Activated T-cell treated with anti-CD3 and anti-CD28 coated beads for 24 hours (primary cell): ENCODE results near the gene NQO1.
"Not testable (repeated sequence)": the region's sequence is repeated elsewhere in the genome, so short reads cannot be mapped to it uniquely, and the experiment has no call there.

Source experiments
- DNase-seq: peaks from one replicate; pipeline ENCODE4 v3.0.0-alpha.2; 2020; ENCODE audit warnings: low read depth

The NQO1 gene

GRCh38 chr16:69741951-69742904, 15.9 kb upstream of the NQO1 start:
- DNase-seq: no peak

DNA sequence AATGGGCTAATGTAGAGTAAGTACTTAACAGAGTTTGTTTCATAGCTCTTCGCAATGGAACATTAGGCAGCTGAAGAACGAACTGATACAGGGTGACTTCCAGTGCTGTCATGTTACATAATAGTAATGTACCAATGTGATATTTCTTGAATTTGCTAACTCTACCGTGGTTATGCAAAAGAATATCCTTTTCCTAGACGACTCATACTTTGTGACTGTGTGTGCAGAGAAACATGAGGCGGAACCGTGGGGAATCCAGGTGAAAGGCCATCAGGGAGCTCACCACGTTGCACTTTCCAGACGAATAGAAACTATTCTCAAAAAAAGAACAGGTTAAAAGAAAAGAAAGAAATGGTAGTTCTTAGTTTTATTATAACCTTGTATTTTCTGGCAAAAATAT, 15.2 kb upstream of the NQO1 start:
- DNase-seq: no peak

DNA sequence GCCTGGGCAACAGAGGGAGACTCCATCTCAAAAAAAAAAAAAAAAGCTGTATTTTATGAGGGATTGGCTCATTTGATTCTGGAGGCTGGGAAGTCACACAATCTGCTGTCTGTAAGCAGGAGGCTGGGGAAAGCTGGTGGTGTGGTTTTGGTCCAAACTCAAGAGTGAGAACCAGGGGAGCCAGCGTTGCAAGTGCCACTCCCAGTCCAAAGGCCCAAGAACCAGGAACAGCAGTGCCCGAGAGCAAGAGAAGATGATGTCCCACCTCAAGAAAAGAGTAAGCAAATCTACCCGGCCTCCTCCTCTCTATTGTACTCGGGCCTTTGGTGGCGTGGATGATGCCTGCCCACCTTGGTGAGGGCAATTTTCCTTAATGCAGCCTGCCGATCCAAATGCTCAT, 5.7 kb upstream of the NQO1 start:
- no peak for DNase-seq

- DNase-seq: not testable (repeated sequence)
These were observed 4.9 kb upstream of the NQO1 start for GRCh38 chr16:69731280-69731679.

DNA sequence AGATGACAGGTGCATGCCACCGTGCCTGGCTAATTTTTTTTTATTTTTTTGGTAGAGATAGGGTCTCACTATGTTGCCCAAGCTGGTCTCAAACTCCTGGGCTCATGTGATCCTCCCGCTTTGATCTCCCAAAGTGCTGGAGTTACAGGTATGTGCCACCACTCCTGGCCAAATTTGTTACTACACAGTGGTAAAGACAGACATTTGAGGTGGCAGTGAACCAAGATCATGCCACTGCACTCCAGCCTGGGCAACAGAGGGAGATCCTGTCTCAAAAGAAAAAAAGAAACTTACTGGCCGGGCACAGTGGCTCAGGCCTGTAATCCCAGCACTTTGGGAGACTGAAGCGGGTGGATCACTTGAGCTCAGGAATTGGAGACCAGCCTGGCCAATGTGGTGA, 2.7 kb upstream of the NQO1 start:
- DNase-seq: not testable (repeated sequence)

- no peak for DNase-seq
These were observed 1.5 kb upstream of the NQO1 start for GRCh38 chr16:69727916-69728270.

GRCh38 chr16:69725480-69726312, 664 bp downstream of the NQO1 start:
- no peak for DNase-seq

- no peak for DNase-seq
These were observed 1.3 kb downstream of the NQO1 start for GRCh38 chr16:69724981-69725479.

DNA sequence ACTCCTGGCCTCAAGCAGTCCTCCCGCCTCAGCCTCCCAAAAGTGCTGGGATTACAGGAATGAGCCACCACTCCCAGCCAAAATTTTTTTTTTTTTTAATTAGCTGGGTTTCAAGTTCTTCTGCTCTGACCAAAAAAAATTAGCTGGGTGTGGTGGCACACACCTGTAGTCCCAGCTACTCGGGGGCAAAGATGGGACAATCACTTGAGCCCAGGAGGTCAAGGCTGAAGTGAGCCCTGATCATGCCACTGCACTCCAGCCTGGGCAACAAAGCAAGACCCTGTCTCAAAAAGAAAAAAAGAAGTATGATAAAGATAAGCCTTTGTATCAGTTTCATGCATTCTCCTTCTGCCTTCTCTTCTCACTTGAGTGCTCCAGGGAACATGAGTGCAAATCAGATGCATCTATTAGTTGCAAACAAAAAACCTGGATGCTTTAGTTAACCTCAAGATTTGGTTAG, 1.9 kb downstream of the NQO1 start:
- no peak for DNase-seq

GRCh38 chr16:69721441-69721957, 4.9 kb downstream of the NQO1 start:
- DNase-seq: no peak

GRCh38 chr16:69720822-69721430, 5.4 kb downstream of the NQO1 start:
- DNase-seq: no peak

DNA sequence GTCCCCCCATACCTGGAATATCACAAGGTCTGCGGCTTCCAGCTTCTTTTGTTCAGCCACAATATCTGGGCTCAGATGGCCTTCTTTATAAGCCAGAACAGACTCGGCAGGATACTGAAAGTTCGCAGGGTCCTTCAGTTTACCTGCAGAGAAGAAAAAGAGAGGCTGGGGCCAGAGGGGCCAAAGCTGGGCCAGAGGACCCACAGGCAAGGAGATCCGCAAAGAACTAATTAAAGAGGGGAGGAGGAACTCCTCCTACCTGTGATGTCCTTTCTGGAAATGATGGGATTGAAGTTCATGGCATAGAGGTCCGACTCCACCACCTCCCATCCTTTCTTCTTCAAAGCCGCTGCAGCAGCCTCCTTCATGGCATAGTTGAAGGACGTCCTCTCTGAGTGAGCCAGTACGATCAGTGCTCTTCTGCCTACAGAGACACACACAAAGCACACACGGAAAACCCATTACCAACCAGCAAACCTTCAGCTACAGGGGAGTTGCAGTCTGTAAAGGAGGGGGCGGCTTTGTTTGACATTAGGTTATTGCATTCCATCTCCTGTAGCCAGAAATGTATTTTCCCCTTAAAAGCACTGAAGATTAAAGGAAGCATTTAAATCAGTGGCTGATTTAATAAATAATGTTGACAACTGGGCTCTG, 8.1 kb downstream of the NQO1 start:
- DNase-seq: no peak

DNA sequence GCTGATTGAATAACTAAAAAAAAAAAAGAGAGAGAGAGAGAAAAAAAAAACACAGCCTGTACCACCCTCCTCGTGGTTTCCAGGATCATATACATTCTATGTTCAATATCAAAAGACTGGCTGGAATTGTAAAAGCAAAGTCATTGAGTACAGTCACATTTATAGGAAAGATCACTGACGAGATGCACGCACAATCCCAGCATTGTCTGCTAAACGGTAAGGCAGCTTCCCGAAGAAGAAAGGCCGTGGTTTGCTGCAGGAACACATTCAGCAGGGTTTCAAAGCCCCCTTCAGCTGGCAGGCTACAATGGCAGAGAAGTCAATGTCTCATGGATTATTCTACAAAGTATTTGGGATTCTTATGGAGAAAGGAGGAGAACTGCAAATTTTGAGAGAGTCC, 9.3 kb downstream of the NQO1 start:
- DNase-seq: no peak

GRCh38 chr16:69712914-69713581, 13.3 kb downstream of the NQO1 start:
- DNase-seq: no peak

- no peak for DNase-seq
These were observed 14.1 kb downstream of the NQO1 start for GRCh38 chr16:69712277-69712676.

GRCh38 chr16:69711115-69711740, 15.1 kb downstream of the NQO1 start:
- no peak for DNase-seq

- DNase-seq: no peak
These were observed 16.8 kb downstream of the NQO1 start for GRCh38 chr16:69709456-69710084.

DNA sequence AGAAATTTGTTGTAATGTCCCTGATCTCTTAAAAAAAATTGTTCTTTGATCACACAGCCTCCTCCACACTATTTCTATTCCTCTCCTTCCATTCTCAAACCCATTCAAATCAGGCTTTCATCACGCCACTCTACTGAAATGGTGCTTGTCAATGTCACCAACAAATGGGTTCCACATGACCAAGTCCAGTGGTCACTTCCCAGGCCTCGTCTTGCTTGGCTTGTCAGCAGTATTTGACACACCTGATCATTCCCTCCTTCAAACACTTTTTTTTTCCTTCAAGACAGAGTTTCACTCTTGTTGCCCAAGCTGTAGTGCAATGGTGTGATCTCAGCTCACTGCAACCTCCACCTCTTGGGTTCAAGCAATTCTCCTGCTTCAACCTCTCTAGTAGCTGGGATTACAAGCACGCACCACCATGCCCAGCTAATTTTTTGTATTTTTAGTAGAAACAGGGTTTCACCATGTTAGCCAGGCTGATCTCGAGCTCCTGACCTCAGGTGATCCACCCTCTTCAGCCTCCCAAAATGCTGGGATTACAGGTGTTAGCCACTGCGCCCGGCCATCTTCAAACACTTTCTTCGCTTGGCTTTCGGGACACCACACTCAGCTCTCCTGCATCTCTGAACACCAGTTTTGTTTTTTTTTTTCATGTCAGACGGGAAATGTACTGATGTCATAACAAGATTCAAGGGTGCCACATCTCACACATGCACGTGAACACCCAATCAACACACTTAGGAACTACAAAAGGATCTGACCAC, 18.3 kb downstream of the NQO1 start:
- no peak for DNase-seq

- DNase-seq: no peak
These were observed 19.4 kb downstream of the NQO1 start for GRCh38 chr16:69706975-69707340.
